ENCODE data around the gene FRRS1L. TPM values are rescaled to one million over a fixed set of nuclear protein-coding genes. Genes with fewer than 3 reads are reported as not detected.

FRRS1L gene
- total RNA-seq, 4 donors from 2014 or later = 1.5 to 12.6 (median 2.8) TPM

DNA sequence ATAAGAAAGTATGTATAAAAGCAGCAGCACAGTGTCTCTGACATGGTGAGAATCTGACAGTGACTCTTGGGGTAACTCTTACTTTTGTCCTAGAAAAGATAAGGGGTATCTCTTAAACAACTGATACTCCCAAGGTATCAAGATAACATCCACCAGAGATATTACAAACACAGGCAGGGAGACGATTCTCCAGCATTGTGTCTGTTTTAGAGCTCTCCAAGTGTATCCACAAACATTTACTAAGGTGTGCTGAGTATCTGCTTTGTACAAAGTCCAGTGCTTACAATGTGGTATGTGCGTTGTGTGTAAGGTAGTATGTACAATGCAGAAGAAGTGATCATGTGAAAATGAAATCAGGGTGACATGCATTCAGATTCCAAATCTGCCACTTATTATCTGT, 42.9 kb downstream of the FRRS1L start:
- TF ChIP-seq EP300 (IDR thresholded peaks at IDR 0.05) = no peak
- no peak for TF ChIP-seq CTCF (IDR thresholded peaks at IDR 0.05)
- no peak for TF ChIP-seq POLR2A (IDR thresholded peaks at IDR 0.05)
- WGBS, 2 donors = 79 to 83% methylated on average over 2 of the region's 2 CpGs
- Histone ChIP-seq H3K4me3 (no peak overlapping the region), H3K4me1 (peaks cover 0 to 6% (median 0%) of the 10 kb centered on the region in 4 donors), H3K27me3 (no peaks in the 10 kb centered on the region), H3K36me3 (no peaks in the 10 kb centered on the region), H3K27ac (no peak overlapping the region), H3K9me3 (no peaks in the 10 kb centered on the region)
- DNase-seq (ENCODE audit: low spot score in 2 of 2) = no peak

GRCh38 chr9:109122726-109123621, 44.1 kb downstream of the FRRS1L start:
- WGBS, 2 donors = 79 to 82% methylated on average over 12 of the region's 12 CpGs
- Histone ChIP-seq H3K4me3 (no peak overlapping the region), H3K27me3 (no peaks in the 10 kb centered on the region), H3K4me1 (peaks cover 0 to 15% (median 8%) of the 10 kb centered on the region in 4 donors), H3K9me3 (no peaks in the 10 kb centered on the region), H3K27ac (no peak overlapping the region), H3K36me3 (no peaks in the 10 kb centered on the region)
- no peak for TF ChIP-seq CTCF (IDR thresholded peaks at IDR 0.05)
- no peak for TF ChIP-seq EP300 (IDR thresholded peaks at IDR 0.05)
- DNase-seq (ENCODE audit: low spot score in 2 of 2) = no peak

- Histone ChIP-seq H3K27ac (no peak overlapping the region), H3K9me3 (no peaks in the 10 kb centered on the region), H3K4me1 (peaks cover 0 to 31% (median 24%) of the 10 kb centered on the region in 4 donors), H3K36me3 (no peaks in the 10 kb centered on the region), H3K27me3 (no peaks in the 10 kb centered on the region), H3K4me3 (no peak overlapping the region)
- TF ChIP-seq CTCF (IDR thresholded peaks at IDR 0.05) (no peak), EP300 (IDR thresholded peaks at IDR 0.05) (no peak), POLR2A (IDR thresholded peaks at IDR 0.05) (no peak)
- 77 to 83% methylated on average over 11 of the region's 11 CpGs for WGBS, 2 donors
- DNase-seq (ENCODE audit: low spot score in 2 of 2) = no peak
These were observed 45.7 kb downstream of the FRRS1L start for GRCh38 chr9:109121232-109121796.

DNA sequence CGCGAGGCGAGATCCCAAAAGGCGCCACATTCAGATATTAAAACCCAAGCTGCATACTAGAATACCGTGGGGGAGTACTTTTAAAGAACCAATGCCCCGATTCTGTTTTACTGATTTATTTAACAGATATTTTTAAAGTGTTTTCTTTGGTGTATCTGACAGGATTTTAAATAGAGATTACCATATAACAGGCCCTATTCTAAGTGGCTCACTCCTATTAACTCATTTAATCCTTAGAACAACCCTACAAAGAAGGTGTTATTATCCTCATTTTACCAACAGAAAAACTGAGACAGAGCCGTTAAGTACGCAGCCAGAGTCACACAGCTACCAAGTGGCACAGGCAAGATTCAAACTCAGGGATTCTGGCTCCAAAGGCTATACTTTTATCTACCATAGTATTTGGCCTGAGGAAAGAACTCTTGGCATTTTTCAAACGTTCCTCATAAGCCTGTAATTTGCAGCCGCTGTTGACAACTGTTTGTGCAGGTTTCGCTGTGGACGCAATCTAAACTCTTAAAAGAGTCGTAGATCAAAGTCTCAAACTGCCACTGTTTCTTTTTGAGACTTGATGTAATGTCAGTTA, 46.8 kb downstream of the FRRS1L start:
- no peak overlapping the region for H3K27ac ChIP-seq
- H3K4me1 ChIP-seq = peaks cover 3 to 39% (median 32%) of the 10 kb centered on the region in 4 donors
- H3K4me3 ChIP-seq = no peak overlapping the region
- no peak for DNase-seq (ENCODE audit: low spot score in 2 of 2)
- no peaks in the 10 kb centered on the region for H3K36me3 ChIP-seq
- H3K27me3 ChIP-seq = no peaks in the 10 kb centered on the region
- 29 to 33% methylated on average over 13 of the region's 13 CpGs for WGBS, 2 donors
- H3K9me3 ChIP-seq = no peaks in the 10 kb centered on the region
- TF ChIP-seq POLR2A (IDR thresholded peaks at IDR 0.05) (no peak), CTCF (IDR thresholded peaks at IDR 0.05) (no peak), EP300 (IDR thresholded peaks at IDR 0.05) (no peak)
